ENCODE data around the gene RAB27A.

RAB27A gene

GRCh38 chr15:55239440-55240124, 50.0 kb downstream of the RAB27A start:
- Histone ChIP-seq H3K4me1 (ENCODE audit: control insufficient read depth, insufficient read depth, low read length) (no peaks in the 10 kb centered on the region), H3K36me3 (ENCODE audit: control insufficient read depth, insufficient read depth, low read length) (no peaks in the 10 kb centered on the region), H3K27me3 (ENCODE audit: control insufficient read depth, insufficient read depth, low read length) (no peaks in the 10 kb centered on the region), H3K9me3 (ENCODE audit: control insufficient read depth, insufficient read depth, low read length) (no peaks in the 10 kb centered on the region), H3K27ac (ENCODE audit: low read length) (no peak overlapping the region), H3K4me3 (ENCODE audit: low read length) (no peak overlapping the region)
- DNase-seq (ENCODE audit: low read depth, low spot score): no peak
- 100% methylated on average over 1 of the region's 5 CpGs for WGBS (ENCODE audit: insufficient coverage, insufficient read length)

- Histone ChIP-seq H3K36me3 (ENCODE audit: control insufficient read depth, insufficient read depth, low read length) (no peaks in the 10 kb centered on the region), H3K4me3 (ENCODE audit: low read length) (no peak overlapping the region), H3K27ac (ENCODE audit: low read length) (no peak overlapping the region), H3K27me3 (ENCODE audit: control insufficient read depth, insufficient read depth, low read length) (no peaks in the 10 kb centered on the region), H3K4me1 (ENCODE audit: control insufficient read depth, insufficient read depth, low read length) (no peaks in the 10 kb centered on the region), H3K9me3 (ENCODE audit: control insufficient read depth, insufficient read depth, low read length) (no peaks in the 10 kb centered on the region)
- WGBS (ENCODE audit: insufficient coverage, insufficient read length): no CpG with 5 or more reads among the region's 2 CpGs
- DNase-seq (ENCODE audit: low read depth, low spot score): no peak
Observed at GRCh38 chr15:55238877-55239276, 50.7 kb downstream of the RAB27A start.

GRCh38 chr15:55237219-55238130, 52.1 kb downstream of the RAB27A start:
- H3K36me3 ChIP-seq (ENCODE audit: control insufficient read depth, insufficient read depth, low read length): no peaks in the 10 kb centered on the region
- no peak overlapping the region for H3K27ac ChIP-seq (ENCODE audit: low read length)
- H3K27me3 ChIP-seq (ENCODE audit: control insufficient read depth, insufficient read depth, low read length): no peaks in the 10 kb centered on the region
- H3K9me3 ChIP-seq (ENCODE audit: control insufficient read depth, insufficient read depth, low read length): no peaks in the 10 kb centered on the region
- DNase-seq (ENCODE audit: low read depth, low spot score): no peak
- no peak overlapping the region for H3K4me3 ChIP-seq (ENCODE audit: low read length)
- no CpG with 5 or more reads among the region's 6 CpGs for WGBS (ENCODE audit: insufficient coverage, insufficient read length)
- H3K4me1 ChIP-seq (ENCODE audit: control insufficient read depth, insufficient read depth, low read length): no peaks in the 10 kb centered on the region

GRCh38 chr15:55235546-55236036, 54.0 kb downstream of the RAB27A start:
- WGBS (ENCODE audit: insufficient coverage, insufficient read length): no CpG with 5 or more reads among the region's 4 CpGs
- DNase-seq (ENCODE audit: low read depth, low spot score): no peak
- no peaks in the 10 kb centered on the region for H3K36me3 ChIP-seq (ENCODE audit: control insufficient read depth, insufficient read depth, low read length)
- H3K9me3 ChIP-seq (ENCODE audit: control insufficient read depth, insufficient read depth, low read length): no peaks in the 10 kb centered on the region
- H3K27me3 ChIP-seq (ENCODE audit: control insufficient read depth, insufficient read depth, low read length): no peaks in the 10 kb centered on the region
- no peaks in the 10 kb centered on the region for H3K4me1 ChIP-seq (ENCODE audit: control insufficient read depth, insufficient read depth, low read length)
- H3K4me3 ChIP-seq (ENCODE audit: low read length): no peak overlapping the region
- no peak overlapping the region for H3K27ac ChIP-seq (ENCODE audit: low read length)

- no peaks in the 10 kb centered on the region for H3K36me3 ChIP-seq (ENCODE audit: control insufficient read depth, insufficient read depth, low read length)
- WGBS (ENCODE audit: insufficient coverage, insufficient read length): no CpG with 5 or more reads among the region's 1 CpG
Observed at GRCh38 chr15:55234800-55235104, 54.9 kb downstream of the RAB27A start.

GRCh38 chr15:55234104-55234799, 55.4 kb downstream of the RAB27A start:
- WGBS (ENCODE audit: insufficient coverage, insufficient read length): no CpG with 5 or more reads among the region's 2 CpGs
- no peak overlapping the region for H3K27ac ChIP-seq (ENCODE audit: low read length)
- no peak for DNase-seq (ENCODE audit: low read depth, low spot score)
- H3K27me3 ChIP-seq (ENCODE audit: control insufficient read depth, insufficient read depth, low read length): no peaks in the 10 kb centered on the region
- H3K4me1 ChIP-seq (ENCODE audit: control insufficient read depth, insufficient read depth, low read length): no peaks in the 10 kb centered on the region
- H3K4me3 ChIP-seq (ENCODE audit: low read length): no peak overlapping the region
- no peaks in the 10 kb centered on the region for H3K9me3 ChIP-seq (ENCODE audit: control insufficient read depth, insufficient read depth, low read length)
- H3K36me3 ChIP-seq (ENCODE audit: control insufficient read depth, insufficient read depth, low read length): no peaks in the 10 kb centered on the region

More at GRCh38 chr15:55234800-55235104, 54.9 kb downstream of the RAB27A start:
- Histone ChIP-seq H3K4me3 (ENCODE audit: low read length) (no peak overlapping the region), H3K9me3 (ENCODE audit: control insufficient read depth, insufficient read depth, low read length) (no peaks in the 10 kb centered on the region), H3K27ac (ENCODE audit: low read length) (no peak overlapping the region), H3K27me3 (ENCODE audit: control insufficient read depth, insufficient read depth, low read length) (no peaks in the 10 kb centered on the region), H3K4me1 (ENCODE audit: control insufficient read depth, insufficient read depth, low read length) (no peaks in the 10 kb centered on the region)
- no peak for DNase-seq (ENCODE audit: low read depth, low spot score)

- H3K27ac ChIP-seq (ENCODE audit: low read length): no peak overlapping the region
Observed at GRCh38 chr15:55231455-55231854, 58.2 kb downstream of the RAB27A start.

GRCh38 chr15:55230953-55231352, 58.7 kb downstream of the RAB27A start:
- Histone ChIP-seq H3K9me3 (ENCODE audit: control insufficient read depth, insufficient read depth, low read length) (no peaks in the 10 kb centered on the region), H3K27me3 (ENCODE audit: control insufficient read depth, insufficient read depth, low read length) (no peaks in the 10 kb centered on the region), H3K4me1 (ENCODE audit: control insufficient read depth, insufficient read depth, low read length) (no peaks in the 10 kb centered on the region), H3K4me3 (ENCODE audit: low read length) (no peak overlapping the region), H3K36me3 (ENCODE audit: control insufficient read depth, insufficient read depth, low read length) (no peaks in the 10 kb centered on the region), H3K27ac (ENCODE audit: low read length) (no peak overlapping the region)
- no peak for DNase-seq (ENCODE audit: low read depth, low spot score)
- no CpG with 5 or more reads among the region's 1 CpG for WGBS (ENCODE audit: insufficient coverage, insufficient read length)

More at GRCh38 chr15:55231455-55231854, 58.2 kb downstream of the RAB27A start:
- Histone ChIP-seq H3K9me3 (ENCODE audit: control insufficient read depth, insufficient read depth, low read length) (no peaks in the 10 kb centered on the region), H3K27me3 (ENCODE audit: control insufficient read depth, insufficient read depth, low read length) (no peaks in the 10 kb centered on the region), H3K36me3 (ENCODE audit: control insufficient read depth, insufficient read depth, low read length) (no peaks in the 10 kb centered on the region), H3K4me3 (ENCODE audit: low read length) (no peak overlapping the region), H3K4me1 (ENCODE audit: control insufficient read depth, insufficient read depth, low read length) (no peaks in the 10 kb centered on the region)
- DNase-seq (ENCODE audit: low read depth, low spot score): no peak
- no CpG with 5 or more reads among the region's 1 CpG for WGBS (ENCODE audit: insufficient coverage, insufficient read length)

- no peaks in the 10 kb centered on the region for H3K9me3 ChIP-seq (ENCODE audit: control insufficient read depth, insufficient read depth, low read length)
- no CpG with 5 or more reads among the region's 3 CpGs for WGBS (ENCODE audit: insufficient coverage, insufficient read length)
- no peaks in the 10 kb centered on the region for H3K4me1 ChIP-seq (ENCODE audit: control insufficient read depth, insufficient read depth, low read length)
- H3K27me3 ChIP-seq (ENCODE audit: control insufficient read depth, insufficient read depth, low read length): no peaks in the 10 kb centered on the region
- no peak overlapping the region for H3K4me3 ChIP-seq (ENCODE audit: low read length)
- H3K36me3 ChIP-seq (ENCODE audit: control insufficient read depth, insufficient read depth, low read length): no peaks in the 10 kb centered on the region
- no peak for DNase-seq (ENCODE audit: low read depth, low spot score)
- no peak overlapping the region for H3K27ac ChIP-seq (ENCODE audit: low read length)
Observed at GRCh38 chr15:55230051-55230670, 59.5 kb downstream of the RAB27A start.

- no peaks in the 10 kb centered on the region for H3K9me3 ChIP-seq (ENCODE audit: control insufficient read depth, insufficient read depth, low read length)
- H3K27me3 ChIP-seq (ENCODE audit: control insufficient read depth, insufficient read depth, low read length): no peaks in the 10 kb centered on the region
- no peak overlapping the region for H3K27ac ChIP-seq (ENCODE audit: low read length)
- H3K4me1 ChIP-seq (ENCODE audit: control insufficient read depth, insufficient read depth, low read length): no peaks in the 10 kb centered on the region
- no CpG with 5 or more reads among the region's 2 CpGs for whole genome bisulfite sequencing (ENCODE audit: insufficient coverage, insufficient read length)
- no peak for DNase-seq (ENCODE audit: low read depth, low spot score)
- H3K4me3 ChIP-seq (ENCODE audit: low read length): no peak overlapping the region
- no peaks in the 10 kb centered on the region for H3K36me3 ChIP-seq (ENCODE audit: control insufficient read depth, insufficient read depth, low read length)
Observed at GRCh38 chr15:55226127-55226526, 63.5 kb downstream of the RAB27A start.
